ENCODE measurements around the gene ILKAP. TPM values are rescaled to one million over a fixed set of nuclear protein-coding genes. Genes with fewer than 3 reads are reported as not detected.

ILKAP gene
- total RNA-seq, 2 experiments from 2014 or later: 42.1 to 43.3 TPM

GRCh38 chr2:238170386-238171071, 33.0 kb downstream of the ILKAP start:
- ChIA-PET POLR2A (no interaction called here), CTCF (no interaction called here)
- Mint-ChIP-seq H3K36me3 (ENCODE audit: low read depth) (peaks cover 21% of the 10 kb centered on the region), H3K27me3 (no peaks in the 10 kb centered on the region), H3K9me3 (no peaks in the 10 kb centered on the region), H3K4me3 (no peak overlapping the region), H3K4me1 (ENCODE audit: low read depth) (no peaks in the 10 kb centered on the region), H3K27ac (no peak overlapping the region)
- no peak for ATAC-seq
- intact Hi-C loops (cut with micrococcal nuclease): no loop called here
- TF ChIP-seq CTCF (IDR thresholded peaks at IDR 0.05): no peak
- DNase-seq: no peak

DNA sequence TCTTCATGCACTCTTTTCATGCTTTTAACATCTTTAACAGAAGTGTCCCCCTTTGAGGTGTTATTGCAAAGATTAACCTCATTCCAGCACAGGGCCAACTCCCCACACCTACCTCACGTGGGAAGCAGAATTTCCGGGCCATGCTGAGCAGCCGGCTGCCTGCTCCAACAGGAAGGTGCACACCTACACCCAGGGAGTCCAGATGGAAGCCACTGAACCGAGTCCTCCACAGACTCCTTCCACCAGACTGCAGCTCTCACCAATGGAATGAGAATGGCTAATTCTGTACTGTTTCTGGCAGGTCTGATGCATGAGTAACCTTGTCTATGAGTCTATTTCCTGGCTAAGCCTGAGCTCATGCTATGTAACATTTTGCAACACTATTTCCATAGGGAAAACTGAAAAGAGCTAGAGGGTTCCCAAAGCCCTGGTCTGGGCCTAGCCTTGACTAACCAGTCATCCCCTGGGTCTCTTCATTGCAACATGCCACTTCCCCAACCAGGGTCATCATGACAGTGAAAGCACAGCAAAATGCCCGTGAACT, 33.7 kb downstream of the ILKAP start:
- ATAC-seq: no peak
- peaks cover 5% of the 10 kb centered on the region for H3K27me3 Mint-ChIP-seq
- CTCF ChIA-PET: no interaction called here
- H3K4me3 Mint-ChIP-seq: no peak overlapping the region
- H3K27ac Mint-ChIP-seq: peak overlapping the region; percentile 35
- H3K9me3 Mint-ChIP-seq: no peaks in the 10 kb centered on the region
- H3K36me3 Mint-ChIP-seq (ENCODE audit: low read depth): peaks cover 21% of the 10 kb centered on the region
- TF ChIP-seq CTCF (IDR thresholded peaks at IDR 0.05): no peak
- POLR2A ChIA-PET: no interaction called here
- no peaks in the 10 kb centered on the region for H3K4me1 Mint-ChIP-seq (ENCODE audit: low read depth)
- DNase-seq: no peak
- intact Hi-C loops (cut with micrococcal nuclease): no loop called here

- intact Hi-C loops (cut with micrococcal nuclease): no loop called here
- POLR2A ChIA-PET: no interaction called here
- ATAC-seq (no peak), DNase-seq (no peak)
- CTCF ChIA-PET: no interaction called here
- Mint-ChIP-seq H3K4me3 (no peak overlapping the region), H3K4me1 (ENCODE audit: low read depth) (no peaks in the 10 kb centered on the region), H3K36me3 (ENCODE audit: low read depth) (peaks cover 20% of the 10 kb centered on the region), H3K27ac (no peak overlapping the region), H3K27me3 (peaks cover 9% of the 10 kb centered on the region), H3K9me3 (no peaks in the 10 kb centered on the region)
- TF ChIP-seq CTCF (IDR thresholded peaks at IDR 0.05): no peak
Observed at GRCh38 chr2:238169048-238169707, 34.3 kb downstream of the ILKAP start.

DNA sequence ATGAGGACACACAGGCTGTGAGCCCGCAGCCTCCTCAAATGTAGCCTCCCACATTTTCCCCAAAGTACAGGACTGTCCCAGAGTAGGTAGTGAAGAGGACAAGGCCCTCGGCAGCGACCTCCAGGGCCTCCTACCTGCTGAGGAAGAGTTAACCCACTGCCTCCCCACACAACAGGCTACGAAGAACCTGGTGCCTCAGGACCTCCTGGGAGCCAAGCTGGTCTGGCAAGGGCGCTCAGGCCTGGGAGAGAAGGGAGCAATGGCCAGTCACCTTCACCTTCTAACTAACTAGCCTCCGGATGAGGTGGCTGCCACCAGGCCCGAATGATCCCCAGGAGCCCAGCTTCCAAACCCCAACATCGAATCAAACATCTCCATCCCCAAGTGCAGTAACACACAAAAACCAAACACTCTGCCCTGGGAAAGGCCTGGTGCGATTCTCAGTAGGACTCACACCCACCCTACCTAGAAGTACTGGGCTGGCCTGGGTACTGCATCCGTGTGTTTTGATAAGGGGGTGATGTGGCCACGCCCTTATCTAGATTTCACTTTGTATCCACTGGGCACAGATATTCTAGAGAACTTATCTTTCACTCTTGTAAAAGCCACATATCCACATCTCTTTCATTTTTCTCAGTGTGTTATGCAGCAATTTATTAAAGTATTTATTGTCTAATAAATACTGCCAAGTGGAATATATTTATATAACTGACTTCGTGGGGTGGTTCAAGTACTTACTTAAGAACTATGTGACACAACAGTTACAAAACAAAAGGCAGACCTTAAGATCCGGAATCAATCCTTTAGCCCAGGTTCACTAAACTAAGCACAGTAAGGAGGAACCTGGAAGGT, 35.1 kb downstream of the ILKAP start:
- CTCF ChIA-PET: no interaction called here
- Mint-ChIP-seq H3K9me3 (no peaks in the 10 kb centered on the region), H3K27ac (no peak overlapping the region), H3K4me1 (ENCODE audit: low read depth) (no peaks in the 10 kb centered on the region), H3K4me3 (no peak overlapping the region), H3K27me3 (peaks cover 9% of the 10 kb centered on the region), H3K36me3 (ENCODE audit: low read depth) (peaks cover 19% of the 10 kb centered on the region)
- no peak for DNase-seq
- POLR2A ChIA-PET: interaction anchor here (0.8 to 1.3 kb wide), 3 partner anchors 8 to 67 kb away, joined by 3 read pairs; no protein-coding TSS in a partner anchor
- intact Hi-C loops (cut with micrococcal nuclease): no loop called here
- no peak for TF ChIP-seq CTCF (IDR thresholded peaks at IDR 0.05)
- ATAC-seq: no peak

All from activated CD8-positive, alpha-beta T cell treated with anti-CD3 and anti-CD28 coated beads for 36 hours (primary cell).